ENCODE results near the gene VWA7.

The VWA7 gene

DNA sequence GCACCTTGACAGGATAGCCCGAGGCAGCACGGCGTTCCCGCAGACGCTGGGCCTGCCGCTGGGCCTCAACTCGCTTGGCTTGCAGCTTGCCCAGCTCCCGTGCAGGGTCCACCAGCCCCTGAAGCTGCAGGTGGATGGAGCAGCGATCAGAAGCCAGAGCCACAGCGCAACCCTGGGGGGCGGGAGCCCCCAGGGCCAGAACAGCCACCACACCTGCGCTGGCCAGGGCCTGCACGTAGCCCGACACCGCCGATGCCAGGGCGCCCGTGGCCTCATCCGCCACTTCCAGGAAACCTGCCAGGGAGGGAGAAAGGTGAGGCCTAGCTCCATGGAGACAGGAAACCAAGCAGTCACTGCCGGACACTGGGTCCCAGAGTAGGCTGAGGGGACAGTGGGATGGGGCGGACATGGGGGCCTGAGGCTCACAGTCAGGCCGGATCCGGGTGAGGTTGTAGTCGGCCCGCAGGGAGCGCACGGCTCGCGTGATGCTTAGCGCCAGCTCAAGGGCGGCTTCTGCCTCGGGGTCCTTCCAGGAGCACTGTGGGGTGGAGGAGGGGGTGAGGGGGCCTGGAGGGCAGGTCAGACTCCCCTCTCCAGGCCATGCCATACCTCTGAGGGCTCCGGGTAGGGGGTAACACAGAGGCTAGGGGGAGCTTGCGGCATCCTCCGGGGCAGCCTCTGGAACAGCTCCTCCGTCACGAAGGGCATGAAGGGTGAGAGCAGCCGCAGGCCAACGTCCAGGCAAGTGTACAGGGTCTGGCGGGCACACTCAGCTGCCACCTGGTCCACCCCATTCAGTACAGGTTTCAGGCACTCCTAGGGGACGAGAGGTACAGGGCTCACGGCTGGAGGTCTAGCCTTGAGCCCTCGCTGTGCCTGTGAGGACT lies 2.1 kb upstream of the VWA7 start:
- no peak for DNase-seq (ENCODE audit: low read depth)

DNA sequence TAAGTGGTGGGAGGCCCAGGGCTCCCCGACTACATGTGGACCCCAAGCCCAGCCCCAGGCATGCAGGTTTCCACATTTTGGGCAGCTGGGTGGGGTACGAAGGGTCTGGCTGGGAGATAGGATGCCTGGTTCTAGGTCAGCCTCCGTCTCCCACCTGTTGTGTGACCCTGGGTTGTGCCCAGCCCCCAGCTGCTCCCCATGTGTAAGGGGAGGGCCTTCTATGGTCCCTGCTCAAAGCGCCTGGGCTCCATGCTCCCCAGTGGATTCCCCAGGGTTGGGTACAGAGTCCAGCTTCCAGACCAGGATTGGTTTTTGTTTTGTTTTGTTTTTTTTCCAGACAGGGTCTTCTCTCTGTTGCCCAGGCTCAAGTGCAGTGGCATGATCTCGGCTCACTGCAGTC lies 1.1 kb upstream of the VWA7 start:
- DNase-seq (ENCODE audit: low read depth): no peak

DNA sequence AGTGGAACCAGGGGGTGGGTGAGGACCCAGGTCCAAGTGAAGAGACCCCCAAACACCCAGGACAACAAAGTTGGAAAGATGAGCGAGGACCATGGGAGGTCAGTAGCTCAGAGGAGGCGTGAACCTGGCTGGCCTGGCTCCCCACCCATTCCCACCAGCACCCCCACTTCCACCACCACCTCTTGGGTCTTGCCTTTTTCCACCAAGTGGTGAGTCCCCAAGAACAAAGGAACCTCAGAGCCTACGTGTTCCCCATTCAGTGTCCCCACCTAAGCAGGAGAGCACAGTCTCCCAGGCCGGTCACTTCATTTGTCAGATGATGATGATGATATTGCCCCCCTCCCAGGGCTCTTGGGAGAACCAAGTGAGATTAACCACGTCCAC lies 531 bp upstream of the VWA7 start:
- DNase-seq (ENCODE audit: low read depth): no peak

DNA sequence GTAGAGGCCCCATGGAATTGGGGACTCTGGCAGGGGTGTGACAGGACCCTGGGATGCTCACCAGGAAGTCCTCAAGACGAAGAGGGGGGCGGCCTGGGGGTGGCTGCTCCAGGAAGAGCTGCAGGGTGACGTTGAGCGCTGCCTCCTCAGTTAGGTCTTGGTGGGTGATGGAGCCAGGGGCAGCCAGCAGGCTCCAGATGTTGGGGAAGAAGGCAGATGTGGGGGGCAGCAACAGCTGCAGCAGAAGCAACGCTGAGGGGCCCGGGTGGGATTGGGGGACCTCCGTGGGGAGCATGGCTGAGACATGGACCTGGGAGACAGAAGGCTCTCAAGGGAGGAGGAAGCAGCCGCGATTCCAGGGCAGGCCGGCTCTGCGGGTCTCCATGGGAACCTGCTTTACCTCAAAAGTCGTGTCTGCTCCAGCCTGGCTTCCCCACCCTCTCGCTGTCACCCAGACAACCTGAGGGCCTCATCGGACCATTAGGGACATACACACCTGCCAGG lies 591 bp downstream of the VWA7 start:
- DNase-seq (ENCODE audit: low read depth): no peak

DNA sequence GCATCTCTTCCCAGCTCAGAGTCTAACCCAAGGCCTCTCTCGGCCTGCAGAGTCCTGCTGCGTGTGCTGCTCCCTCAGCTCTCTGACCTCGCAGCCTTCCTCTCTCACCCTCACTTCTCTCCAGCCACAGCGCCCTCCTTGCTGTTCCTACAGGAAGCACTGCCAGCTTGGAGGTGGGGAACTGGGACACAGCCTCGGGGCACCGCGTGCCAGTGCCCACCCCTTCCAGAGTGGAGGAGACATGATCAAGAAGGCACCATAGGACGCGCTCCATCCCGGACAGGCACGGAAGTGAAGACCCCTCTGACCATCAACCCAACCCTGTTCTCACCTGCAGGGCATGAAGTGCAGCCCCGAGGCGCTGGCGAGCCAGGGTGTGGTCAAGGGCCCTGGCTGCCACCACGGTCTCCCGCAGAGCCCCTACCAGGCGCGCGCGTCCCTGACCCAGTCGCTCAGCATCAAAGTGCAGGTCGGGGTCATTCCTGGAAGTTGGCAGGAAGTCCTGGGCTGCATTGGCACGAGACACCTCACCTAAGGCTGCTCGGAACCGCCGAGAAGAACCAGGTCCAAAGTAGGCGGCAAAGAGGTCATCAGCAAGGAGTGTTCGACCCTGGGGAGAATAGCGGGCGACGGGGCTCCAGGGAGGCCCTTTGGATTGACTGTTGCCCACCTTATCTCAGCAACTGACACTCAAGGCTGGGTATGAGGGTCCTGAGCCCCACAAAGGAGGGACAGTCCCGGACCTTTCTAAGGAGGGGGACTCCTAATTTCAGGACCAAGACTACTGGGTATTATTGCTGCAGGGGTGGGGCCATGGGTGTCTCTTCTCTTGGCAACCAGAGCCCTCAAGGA lies 1.3 kb downstream of the VWA7 start:
- DNase-seq (ENCODE audit: low read depth): no peak

DNA sequence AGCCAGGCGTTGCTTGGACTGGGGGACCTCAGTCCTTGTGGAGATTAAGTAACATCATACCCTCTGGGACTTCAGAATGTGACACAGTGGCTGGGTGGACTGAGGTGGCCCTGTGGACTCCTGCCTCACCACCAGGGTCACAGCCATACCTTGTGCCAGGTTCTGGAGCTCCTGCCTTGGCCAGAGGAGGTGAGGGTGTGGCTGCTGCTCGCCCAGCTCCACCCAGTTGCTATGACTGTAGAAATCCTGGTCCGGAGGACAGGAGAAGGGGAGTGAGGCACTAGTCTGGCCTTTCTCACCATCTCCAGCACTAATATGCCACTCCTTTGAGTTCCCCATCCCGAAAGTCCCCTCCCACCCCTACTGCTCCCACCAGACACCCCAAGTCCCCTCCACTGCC lies 1.9 kb downstream of the VWA7 start:
- DNase-seq (ENCODE audit: low read depth): no peak

DNA sequence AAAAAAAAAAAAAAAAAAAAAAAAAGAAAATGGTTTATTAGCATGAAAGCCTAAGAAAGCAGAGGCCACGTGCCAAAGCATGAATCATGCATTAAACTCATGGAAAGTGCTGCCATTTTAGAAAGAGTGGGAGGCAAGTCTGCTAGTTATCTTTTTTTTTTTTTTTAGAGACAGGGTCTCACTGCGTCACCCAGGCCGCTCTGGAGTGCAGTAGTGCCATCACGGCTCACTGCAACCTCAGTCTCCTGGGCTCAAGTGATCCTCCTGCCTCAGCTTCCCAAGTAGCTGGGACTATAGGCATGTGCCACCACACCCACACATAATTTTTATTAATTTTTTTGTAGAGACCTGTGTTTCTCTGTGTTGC lies 5.2 kb downstream of the VWA7 start:
- DNase-seq (ENCODE audit: low read depth): no peak

DNA sequence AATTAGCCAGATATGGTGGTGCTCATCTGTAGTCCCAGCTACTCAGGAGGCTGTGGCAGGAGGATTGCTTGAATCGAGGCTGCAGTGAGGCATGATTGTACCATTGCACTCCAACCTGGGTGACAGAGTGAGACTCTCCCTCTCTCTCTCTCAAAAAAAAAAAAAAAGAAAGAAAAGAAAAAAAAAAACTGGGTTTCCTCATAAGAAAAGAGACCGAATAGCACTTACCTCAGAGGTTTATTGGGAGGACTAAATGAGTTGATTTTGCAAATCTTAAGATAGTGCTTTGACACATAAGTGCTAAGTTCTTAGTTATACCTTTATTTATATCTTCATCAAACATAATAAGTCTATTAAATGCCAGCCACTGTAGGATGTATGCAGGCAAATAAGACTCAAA lies 6.3 kb downstream of the VWA7 start:
- no peak for DNase-seq (ENCODE audit: low read depth)

DNA sequence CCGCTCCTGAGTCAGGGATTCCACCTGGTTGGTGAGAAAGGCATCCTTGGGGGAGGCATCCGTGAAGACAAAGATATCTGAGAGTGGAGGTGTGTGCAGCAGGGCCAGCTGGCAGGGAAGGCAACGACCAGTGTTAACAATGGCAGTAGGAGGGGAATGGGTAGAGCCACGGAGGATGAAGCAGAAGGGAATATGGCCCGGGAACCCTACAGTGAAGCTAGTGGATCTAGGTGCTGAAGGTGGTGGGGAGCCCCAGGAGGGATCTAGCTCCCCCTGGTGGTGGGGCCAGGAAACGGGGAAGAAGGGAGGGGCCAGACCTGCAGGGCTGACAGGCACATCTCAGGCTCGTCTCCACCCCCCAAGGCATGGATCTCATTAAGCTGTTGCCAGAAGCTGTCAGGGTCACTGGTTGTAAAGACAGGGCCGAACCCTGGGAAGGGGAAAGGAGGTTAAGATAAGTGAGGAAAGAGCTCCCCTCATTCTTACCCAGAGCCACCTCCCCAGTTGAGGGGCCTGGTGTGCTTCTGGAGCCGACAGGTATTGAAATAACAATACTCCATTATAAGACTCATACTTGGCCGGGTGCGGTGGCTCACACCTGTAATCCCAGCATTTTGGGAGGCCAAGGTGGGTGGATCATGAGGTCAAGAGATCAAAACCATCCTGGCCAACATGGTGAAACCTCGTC lies 7.3 kb downstream of the VWA7 start:
- DNase-seq (ENCODE audit: low read depth): peak; percentile 59

DNA sequence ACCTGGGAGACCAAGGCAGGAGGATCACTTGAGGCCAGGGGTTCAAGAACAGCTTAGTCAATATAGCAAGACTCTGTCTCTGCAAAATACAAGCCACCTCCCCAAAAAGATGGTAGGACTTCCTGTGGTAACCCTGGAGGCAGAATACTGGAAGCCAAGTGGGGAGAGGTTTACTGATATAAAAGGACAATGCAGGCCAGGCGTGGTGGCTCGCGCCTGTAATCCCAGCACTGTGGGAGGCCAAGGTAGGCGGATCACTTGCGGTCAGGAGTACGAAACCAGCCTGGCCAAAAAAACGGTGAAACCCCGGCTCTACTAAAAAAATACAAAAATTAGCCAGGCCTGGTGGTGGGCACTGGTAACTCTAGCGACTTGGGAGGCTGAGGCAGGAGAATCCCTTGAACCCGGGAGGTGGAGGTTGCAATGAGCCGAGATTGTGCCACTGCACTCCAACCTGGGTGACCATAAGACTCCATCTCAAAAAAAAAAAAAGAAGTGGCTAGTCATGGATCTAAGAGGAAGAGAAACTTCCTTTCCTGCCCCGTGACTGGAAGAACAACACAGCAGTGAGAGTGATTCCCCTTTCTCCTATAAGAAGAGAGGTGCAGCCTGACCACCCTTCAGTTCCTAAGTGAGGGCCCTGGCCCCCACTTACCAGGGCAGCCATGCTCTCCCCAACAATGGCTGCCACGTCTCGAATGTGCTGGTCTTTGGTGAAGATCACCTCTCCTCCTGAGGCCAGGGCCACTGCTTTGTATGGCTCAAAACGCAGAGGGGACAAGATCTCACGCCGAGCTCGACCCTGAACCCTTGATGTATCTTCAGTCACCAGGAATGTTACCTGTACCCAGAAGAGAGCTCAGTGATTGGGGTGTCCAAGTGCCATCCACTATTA lies 8.5 kb downstream of the VWA7 start:
- no peak for DNase-seq (ENCODE audit: low read depth)

DNA sequence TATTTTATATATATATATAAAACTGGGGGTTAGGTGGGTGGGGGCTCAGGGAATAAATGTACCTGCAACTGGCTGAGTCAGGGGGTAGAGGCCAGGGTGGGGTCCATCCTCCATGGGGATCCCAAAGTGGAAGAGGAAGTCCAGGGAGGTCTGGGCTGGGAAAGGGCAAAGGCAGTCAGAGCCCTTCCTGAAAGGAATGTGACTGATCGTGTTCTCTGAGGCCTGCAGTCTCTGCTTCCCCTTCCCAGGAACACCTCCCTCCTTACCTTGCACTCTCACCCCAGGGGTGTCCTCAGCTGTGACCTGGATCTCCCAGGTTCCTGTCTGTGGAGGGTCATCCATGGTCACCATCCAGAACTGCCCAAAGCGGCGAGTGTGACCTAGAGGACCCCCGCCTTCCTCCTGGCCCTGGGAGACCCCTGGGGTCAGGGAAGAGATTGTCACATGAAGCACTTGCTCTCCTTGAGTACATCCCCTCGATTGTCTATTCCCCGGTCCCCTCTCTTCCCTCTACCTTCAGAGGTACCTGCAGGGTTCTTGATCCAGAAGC lies 10.0 kb downstream of the VWA7 start:
- no peak for DNase-seq (ENCODE audit: low read depth)

DNA sequence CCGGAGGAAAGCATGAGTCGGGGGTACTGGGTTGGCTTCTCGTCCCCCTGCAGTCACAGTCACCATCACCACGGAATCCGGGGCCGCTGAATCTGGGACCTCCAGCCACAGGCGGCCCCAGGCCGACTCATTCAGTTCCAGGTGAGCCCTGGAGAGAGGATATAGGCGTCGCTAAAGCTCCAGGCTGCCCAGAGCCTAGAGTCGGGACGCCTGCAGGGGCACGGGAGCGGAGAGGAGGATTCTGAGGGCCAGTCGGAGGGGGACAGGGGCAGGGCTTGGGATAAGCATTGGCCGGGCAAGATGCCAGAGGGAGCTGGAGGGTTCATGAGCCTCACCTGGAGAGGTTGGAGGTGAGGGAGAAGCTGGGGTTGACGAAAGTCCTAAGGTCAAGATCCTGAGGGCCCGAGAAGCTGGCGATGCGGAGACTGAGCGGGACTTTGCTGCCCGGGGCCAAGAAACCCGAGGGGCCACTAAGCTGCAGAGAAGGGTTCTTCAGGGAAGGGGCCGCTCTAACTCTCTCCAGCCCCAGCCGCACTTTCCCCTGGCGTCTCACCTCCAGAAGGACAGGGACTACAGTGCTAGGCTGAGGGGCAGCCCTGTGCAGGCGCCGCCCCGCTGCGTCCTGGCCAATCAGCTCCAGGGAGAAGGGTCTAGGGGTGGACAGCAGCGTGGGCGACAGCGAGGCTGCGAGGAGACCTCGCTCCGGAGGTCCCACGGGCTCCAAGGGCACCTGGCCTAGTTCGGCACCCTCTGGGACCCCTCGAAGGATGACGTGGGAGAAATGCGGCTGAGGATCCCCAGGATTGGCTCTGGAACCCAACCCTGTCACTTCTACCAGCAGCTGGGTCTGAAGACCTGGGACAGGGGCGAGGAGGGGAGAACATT lies 11.0 kb downstream of the VWA7 start:
- DNase-seq (ENCODE audit: low read depth): no peak

DNA sequence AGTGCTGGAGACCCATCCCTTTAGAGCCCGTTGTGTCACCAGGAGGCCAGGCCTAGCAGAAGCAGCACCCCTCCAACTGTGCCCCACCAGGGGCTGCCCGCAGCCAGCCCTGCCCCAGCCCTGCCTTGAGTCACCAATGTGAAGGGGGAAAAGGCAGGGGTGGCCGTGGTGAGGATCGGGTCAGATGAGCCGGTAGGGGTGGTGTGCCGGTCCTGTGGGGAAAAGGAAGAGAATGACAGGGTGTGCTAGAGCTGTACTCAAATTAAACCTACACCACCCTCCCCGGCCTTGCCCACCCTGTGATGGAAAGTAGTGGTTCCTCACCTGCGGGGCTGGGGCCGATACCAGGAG lies 11.6 kb downstream of the VWA7 start:
- no peak for DNase-seq (ENCODE audit: low read depth)

DNA sequence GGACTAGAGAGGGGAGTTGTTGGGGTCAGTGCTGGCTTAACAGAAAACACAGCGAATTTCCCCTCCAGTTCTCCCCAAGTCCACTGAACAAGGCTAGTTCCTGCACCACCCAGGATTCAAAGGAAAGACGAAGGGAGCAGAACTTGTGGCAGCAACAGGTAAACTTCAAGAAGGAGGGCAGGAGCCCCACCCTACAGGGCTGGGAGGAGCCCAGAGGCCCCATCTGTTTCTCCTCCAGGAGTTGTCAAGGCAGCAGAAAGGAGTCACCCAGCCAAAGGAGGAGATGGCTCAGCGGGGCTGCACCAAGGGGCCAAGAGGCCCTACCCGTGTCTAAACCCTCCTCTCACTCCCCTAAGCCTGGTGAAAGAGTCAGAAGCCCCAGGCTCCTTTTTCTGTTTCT lies 12.9 kb downstream of the VWA7 start:
- no peak for DNase-seq (ENCODE audit: low read depth)

DNA sequence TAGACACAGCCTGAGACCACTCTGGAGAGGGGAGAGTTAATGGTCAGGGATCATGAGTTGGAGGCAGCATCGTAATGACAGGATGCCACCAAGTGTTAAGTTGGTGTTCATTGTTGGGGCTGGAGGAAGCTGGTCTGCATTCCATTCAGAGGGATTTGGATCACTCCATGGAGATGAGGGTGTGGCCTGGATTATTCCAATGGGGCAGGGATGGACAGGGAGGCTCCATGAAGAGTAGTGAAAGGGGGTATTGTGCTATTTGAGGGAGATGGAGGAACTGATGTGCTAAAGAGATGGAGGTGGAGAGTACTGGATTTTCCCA lies 13.5 kb downstream of the VWA7 start:
- no peak for DNase-seq (ENCODE audit: low read depth)

DNA sequence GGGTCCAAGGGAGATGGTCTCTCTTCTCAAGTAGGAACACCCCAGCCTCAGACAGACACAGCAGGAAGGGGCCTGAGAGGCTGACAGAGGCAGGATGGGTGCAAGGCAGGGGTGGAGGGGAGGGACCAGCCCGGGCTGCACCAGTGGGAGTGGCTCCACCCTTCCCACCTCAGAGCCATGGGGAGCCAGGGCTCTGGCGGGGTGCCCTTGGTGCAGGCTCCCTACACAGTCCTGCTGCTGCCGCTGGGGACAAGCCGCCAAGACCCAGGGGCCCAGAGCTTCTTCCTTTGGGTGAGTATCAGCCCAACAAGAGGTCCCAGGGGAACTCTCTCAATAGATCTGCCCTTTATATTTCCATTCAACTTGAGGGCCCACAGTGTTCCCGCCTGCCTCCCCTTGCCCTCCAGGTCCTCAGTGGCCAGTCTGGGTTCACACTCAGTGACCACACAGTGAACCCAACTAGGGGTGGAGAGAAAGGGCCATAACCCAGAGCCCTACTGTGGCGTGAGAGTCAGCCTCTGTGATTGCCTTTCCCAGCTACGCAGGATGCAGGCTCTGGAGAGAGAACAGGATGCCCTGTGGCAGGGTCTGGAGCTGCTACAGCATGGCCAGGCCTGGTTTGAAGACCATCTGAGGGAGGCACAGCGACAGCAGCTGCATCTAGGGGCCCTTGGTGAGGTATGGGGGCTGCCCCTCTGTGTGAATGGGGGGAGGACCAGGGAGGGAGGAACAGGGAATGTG lies 14.1 kb downstream of the VWA7 start:
- DNase-seq (ENCODE audit: low read depth): no peak

DNA sequence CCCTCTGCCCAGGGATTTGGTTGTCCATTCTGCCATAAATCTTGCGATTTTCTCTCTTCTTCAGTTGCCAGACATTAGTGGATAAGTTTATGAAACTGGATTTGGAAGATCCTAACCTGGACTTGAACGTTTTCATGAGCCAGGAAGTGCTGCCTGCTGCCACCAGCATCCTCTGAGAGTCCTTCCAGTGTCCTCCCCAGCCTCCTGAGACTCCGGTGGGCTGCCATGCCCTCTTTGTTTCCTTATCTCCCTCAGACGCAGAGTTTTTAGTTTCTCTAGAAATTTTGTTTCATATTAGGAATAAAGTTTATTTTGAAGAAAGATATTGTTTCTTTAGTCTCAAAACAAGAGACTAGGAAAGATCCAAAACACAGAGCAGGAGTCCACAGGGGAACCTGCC lies 14.8 kb downstream of the VWA7 start, which contains the start of gene SAPCD1:
Gene SAPCD1 (plus strand): TSS at position 301 of the 400 bp plus-strand sequence. CDS start 399 bp downstream, outside the sequence.
- no peak for DNase-seq (ENCODE audit: low read depth)

DNA sequence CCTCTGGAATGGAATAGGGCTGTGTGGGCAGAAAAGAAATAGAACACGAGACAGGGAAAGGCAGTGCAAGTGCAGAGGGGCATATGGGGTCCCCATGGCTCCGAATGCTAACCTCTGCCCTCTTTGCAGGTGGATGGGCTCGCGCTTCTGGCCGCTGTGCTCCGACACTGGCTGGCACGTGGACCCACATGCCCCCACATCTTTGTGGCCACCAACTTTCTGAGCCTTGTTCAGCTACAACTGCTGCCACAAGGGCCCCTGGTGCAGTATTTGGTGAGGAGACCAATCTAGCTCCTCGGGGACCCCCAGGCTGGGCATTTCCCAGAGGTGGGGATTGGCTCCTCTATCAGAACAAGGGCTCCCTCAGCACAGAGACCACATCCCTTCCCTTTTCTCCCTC lies 15.8 kb downstream of the VWA7 start:
- no peak for DNase-seq (ENCODE audit: low read depth)

DNA sequence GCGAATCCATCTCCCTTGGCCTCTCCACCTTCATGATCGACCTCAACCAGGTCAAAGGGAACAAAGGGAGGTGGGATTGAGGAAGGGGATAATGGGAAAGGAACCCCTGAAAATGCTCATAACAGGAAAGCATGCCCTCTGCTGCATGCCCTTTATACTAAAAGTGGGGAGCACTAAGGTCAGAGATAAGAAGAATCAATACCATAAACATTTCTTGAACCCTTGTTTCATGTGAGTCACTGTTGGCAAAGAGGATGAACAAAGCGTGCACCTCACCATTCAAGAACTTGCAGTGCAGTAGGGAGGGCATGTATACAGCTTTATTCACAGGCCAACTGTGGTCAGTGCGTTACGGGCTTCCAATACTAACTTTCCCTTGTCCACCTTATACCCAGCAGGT lies 16.3 kb downstream of the VWA7 start:
- DNase-seq (ENCODE audit: low read depth): no peak

DNA sequence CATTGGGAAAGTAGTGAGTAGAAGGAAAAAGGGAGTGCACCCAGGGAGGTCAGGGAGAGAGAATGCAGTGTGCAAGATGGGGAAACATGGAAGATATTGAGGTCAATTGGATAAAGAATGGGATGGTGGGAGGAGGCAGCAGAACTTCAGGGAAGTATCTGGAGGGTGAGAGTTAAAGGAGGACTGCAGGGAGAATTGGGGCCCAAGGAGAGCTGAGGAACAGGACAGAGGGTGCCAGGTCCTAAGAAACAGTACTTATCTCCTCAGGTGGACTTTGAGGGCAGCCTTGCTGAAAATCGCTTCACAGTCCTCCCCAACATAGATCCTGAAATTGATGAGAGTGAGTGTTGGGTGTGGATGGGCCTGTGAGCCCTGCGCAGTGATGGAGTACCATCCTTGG lies 18.8 kb downstream of the VWA7 start:
- no peak for DNase-seq (ENCODE audit: low read depth)
